Trophoblast cell (in vitro differentiated cells and primary cell): ENCODE results near the gene KCNJ1.

Experiments
- DNase-seq, 2 donors: peaks; one replicate each; pipeline ENCODE4 v3.0.0-alpha.2; 2016
- H2AFZ ChIP-seq: 2 replicates; pipeline ENCODE4 v1.6.1; 2013; ENCODE audit warnings: low read length, moderate library complexity, mild to moderate bottlenecking; ENCODE audit not compliant: insufficient read depth, poor library complexity
- H2AK5ac ChIP-seq: 2 replicates; pipeline ENCODE4 v1.6.1; 2013; ENCODE audit warnings: mild to moderate bottlenecking, low read length
- H2BK120ac ChIP-seq: 2 replicates; pipeline ENCODE4 v1.6.1; 2013; ENCODE audit warnings: low read length, mild to moderate bottlenecking, moderate library complexity; ENCODE audit not compliant: insufficient read depth, poor library complexity
- H2BK12ac ChIP-seq: 2 replicates; pipeline ENCODE4 v1.6.1; 2013; ENCODE audit warnings: mild to moderate bottlenecking, low read length, moderate library complexity
- H2BK5ac ChIP-seq: 2 replicates; pipeline ENCODE4 v1.6.1; 2013; ENCODE audit warnings: low read length, low read depth, moderate library complexity, mild to moderate bottlenecking; ENCODE audit not compliant: poor library complexity
- H3K14ac ChIP-seq: 2 replicates; pipeline ENCODE4 v1.6.1; 2013; ENCODE audit warnings: mild to moderate bottlenecking, low read length
- H3K18ac ChIP-seq: 2 replicates; pipeline ENCODE4 v1.6.1; 2013; ENCODE audit warnings: mild to moderate bottlenecking, low read length
- H3K23ac ChIP-seq: 2 replicates; pipeline ENCODE4 v1.6.1; 2013; ENCODE audit warnings: low read length
- H3K27ac ChIP-seq: 2 replicates; pipeline ENCODE4 v1.5.1; 2013; ENCODE audit warnings: low read depth, mild to moderate bottlenecking, inconsistent platforms, low read length, moderate library complexity
- H3K27me3 ChIP-seq: 2 replicates; pipeline ENCODE4 v1.6.1; 2013; ENCODE audit warnings: inconsistent platforms, mild to moderate bottlenecking, low read length, moderate library complexity; ENCODE audit not compliant: insufficient read depth
- H3K36me3 ChIP-seq, 2 experiments: 1 replicate in 1 of 2; 2 replicates in 1 of 2; pipeline ENCODE4 v1.6.1; 2013; ENCODE audit warnings: low read length in 2 of 2, mild to moderate bottlenecking in 2 of 2, moderate library complexity in 1 of 2; ENCODE audit not compliant: insufficient read depth in 2 of 2, control insufficient read depth in 1 of 2
- H3K4ac ChIP-seq: 2 replicates; pipeline ENCODE4 v1.6.1; 2013; ENCODE audit warnings: low read depth, mild to moderate bottlenecking, low read length, moderate library complexity
- H3K4me1 ChIP-seq, 2 experiments: 1 replicate in 1 of 2; 2 replicates in 1 of 2; pipeline ENCODE4 v1.6.1; 2013; ENCODE audit warnings: low read length in 2 of 2, mild to moderate bottlenecking in 2 of 2, moderate library complexity in 1 of 2; ENCODE audit not compliant: insufficient read depth in 2 of 2, control insufficient read depth in 1 of 2
- H3K4me2 ChIP-seq: 2 replicates; pipeline ENCODE4 v1.6.1; 2013; ENCODE audit warnings: inconsistent platforms, mild to moderate bottlenecking, low read length, moderate library complexity
- H3K4me3 ChIP-seq: 2 replicates; pipeline ENCODE4 v1.5.1; 2013; ENCODE audit warnings: mild to moderate bottlenecking, low read depth, low read length, inconsistent platforms
- H3K79me1 ChIP-seq: one replicate; pipeline ENCODE4 v1.6.1; 2013; ENCODE audit warnings: low read length
- H3K79me2 ChIP-seq: 2 replicates; pipeline ENCODE4 v1.6.1; 2013; ENCODE audit warnings: low read length, mild to moderate bottlenecking; ENCODE audit not compliant: control insufficient read depth, insufficient read depth, poor library complexity
- H3K9ac ChIP-seq: 2 replicates; pipeline ENCODE4 v1.6.1; 2013; ENCODE audit warnings: mild to moderate bottlenecking, low read length
- H3K9me3 ChIP-seq: 2 replicates; pipeline ENCODE4 v1.6.1; 2013; ENCODE audit warnings: low read depth, mild to moderate bottlenecking, control low read depth, inconsistent platforms, low read length; ENCODE audit not compliant: insufficient read depth
- H4K12ac ChIP-seq: 2 replicates; pipeline ENCODE4 v1.6.1; 2013; ENCODE audit warnings: low read depth, mild to moderate bottlenecking, low read length, moderate library complexity
- H4K8ac ChIP-seq: 2 replicates; pipeline ENCODE4 v1.6.1; 2013; ENCODE audit warnings: low read depth, mild to moderate bottlenecking, low read length, moderate library complexity
- H4K91ac ChIP-seq: one replicate; pipeline ENCODE4 v1.6.1; 2013; ENCODE audit warnings: low read depth, mild to moderate bottlenecking, low read length, moderate library complexity
- WGBS: extraction: QIAGEN DNeasy Blood & Tissue Kit; methylation state at CpG from one replicate; pipeline ENCODE4 v1.1.7; 2013; ENCODE audit warnings: missing lambda C conversion rate; ENCODE audit not compliant: insufficient read length, insufficient coverage; ENCODE audit errors: extremely low coverage; 5-methylcytosine and 5-hydroxymethylcytosine counted together

KCNJ1 gene

DNA sequence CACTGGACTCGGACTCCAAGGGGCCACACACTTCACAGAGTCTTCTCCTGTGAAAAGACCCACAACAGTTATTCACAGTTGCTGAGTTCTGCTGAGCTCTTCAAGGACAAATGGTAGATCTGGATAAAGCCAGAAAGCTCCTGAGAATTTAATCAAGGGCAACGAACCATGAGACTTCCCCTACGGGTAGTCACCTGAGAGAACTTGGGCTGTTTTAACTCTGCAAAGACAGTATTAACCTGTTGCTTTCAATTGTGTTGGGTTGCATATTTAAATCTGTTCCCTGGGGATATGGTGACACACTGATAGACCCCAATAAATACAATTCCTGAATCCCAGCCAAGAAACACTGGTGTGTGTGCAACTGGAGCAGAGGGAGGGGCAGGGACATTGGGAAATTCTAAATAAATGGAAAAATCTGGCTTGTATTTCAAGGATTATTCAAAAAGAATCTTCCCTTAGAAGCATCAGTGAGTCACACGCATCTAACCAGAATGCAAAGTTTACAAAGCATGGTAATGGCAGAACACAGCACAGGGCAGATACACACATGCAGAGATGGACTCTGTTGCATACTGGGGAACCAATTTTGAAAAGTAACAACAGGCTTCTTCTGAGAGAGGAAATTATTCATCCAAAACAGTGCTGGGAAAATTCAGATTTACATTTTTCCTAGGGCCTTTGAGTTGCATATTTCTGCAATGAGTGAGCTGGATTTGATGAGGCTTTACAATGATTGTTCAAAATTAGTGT is 4.0 kb downstream of the KCNJ1 start:
- H4K91ac ChIP-seq, result no peak overlapping the region
- no peak overlapping the region for H3K9ac ChIP-seq
- H3K4me1 ChIP-seq, result no peaks in the 10 kb centered on the region
- H4K12ac ChIP-seq, result no peak overlapping the region
- H3K27ac ChIP-seq, result no peak overlapping the region
- H3K23ac ChIP-seq, result no peak overlapping the region
- no peak for DNase-seq
- peaks cover 5% of the 10 kb centered on the region for H3K9me3 ChIP-seq
- no peak overlapping the region for H3K14ac ChIP-seq
- no peak overlapping the region for H2AK5ac ChIP-seq
- H2BK5ac ChIP-seq, result no peak overlapping the region
- H2AFZ ChIP-seq, result no peak overlapping the region
- H3K79me2 ChIP-seq, result no peaks in the 10 kb centered on the region
- no peak overlapping the region for H2BK120ac ChIP-seq
- no peak overlapping the region for H2BK12ac ChIP-seq
- WGBS, result no CpG with 5 or more reads among the region's 4 CpGs
- no peak overlapping the region for H3K18ac ChIP-seq
- H3K27me3 ChIP-seq, result no peaks in the 10 kb centered on the region
- H3K79me1 ChIP-seq, result no peaks in the 10 kb centered on the region
- no peaks in the 10 kb centered on the region for H3K36me3 ChIP-seq
- H4K8ac ChIP-seq, result no peak overlapping the region
- H3K4me2 ChIP-seq, result no peak overlapping the region
- H3K4me3 ChIP-seq, result no peak overlapping the region
- no peak overlapping the region for H3K4ac ChIP-seq

DNA sequence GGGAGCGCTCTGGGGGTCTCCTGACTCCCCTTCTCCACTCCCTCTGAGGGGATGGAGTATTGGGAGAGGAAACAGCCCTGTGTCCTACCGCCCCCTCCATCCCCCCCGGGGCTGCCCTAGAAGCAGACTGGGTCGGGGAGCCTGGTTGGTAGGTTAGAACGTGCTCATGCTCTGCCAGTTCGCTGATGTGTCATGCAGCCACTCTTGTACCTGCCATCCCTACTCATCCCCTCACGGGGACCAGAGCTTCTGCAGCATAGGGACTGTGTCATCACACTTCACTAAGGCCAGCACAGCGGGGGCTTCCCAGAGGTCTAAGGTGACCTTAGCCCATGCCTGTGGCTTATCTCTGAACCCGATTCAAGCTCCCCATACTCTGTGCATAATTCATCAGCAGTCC is 4.7 kb downstream of the KCNJ1 start:
- DNase-seq, result no peak
- no peaks in the 10 kb centered on the region for H3K27me3 ChIP-seq
- no peak overlapping the region for H3K9ac ChIP-seq
- no peak overlapping the region for H3K4me3 ChIP-seq
- no peaks in the 10 kb centered on the region for H3K79me2 ChIP-seq
- no peaks in the 10 kb centered on the region for H3K79me1 ChIP-seq
- no peak overlapping the region for H3K18ac ChIP-seq
- no peak overlapping the region for H2AK5ac ChIP-seq
- H4K91ac ChIP-seq, result no peak overlapping the region
- H2BK5ac ChIP-seq, result no peak overlapping the region
- peaks cover 4% of the 10 kb centered on the region for H3K9me3 ChIP-seq
- H2AFZ ChIP-seq, result no peak overlapping the region
- no peak overlapping the region for H3K4ac ChIP-seq
- no peak overlapping the region for H2BK120ac ChIP-seq
- H3K36me3 ChIP-seq, result no peaks in the 10 kb centered on the region
- no peak overlapping the region for H3K4me2 ChIP-seq
- no peak overlapping the region for H4K8ac ChIP-seq
- WGBS, result no CpG with 5 or more reads among the region's 9 CpGs
- H3K4me1 ChIP-seq, result no peaks in the 10 kb centered on the region
- H2BK12ac ChIP-seq, result no peak overlapping the region
- H3K23ac ChIP-seq, result no peak overlapping the region
- H4K12ac ChIP-seq, result no peak overlapping the region
- no peak overlapping the region for H3K14ac ChIP-seq
- H3K27ac ChIP-seq, result no peak overlapping the region

- H3K27ac ChIP-seq, result no peak overlapping the region
- H3K4me2 ChIP-seq, result no peak overlapping the region
- H3K4me3 ChIP-seq, result no peak overlapping the region
- no peaks in the 10 kb centered on the region for H3K27me3 ChIP-seq
- H3K9me3 ChIP-seq, result peaks cover 3% of the 10 kb centered on the region
- no peak overlapping the region for H2AFZ ChIP-seq
- H3K4ac ChIP-seq, result no peak overlapping the region
- no peaks in the 10 kb centered on the region for H3K79me2 ChIP-seq
- no peak overlapping the region for H2BK120ac ChIP-seq
- no peaks in the 10 kb centered on the region for H3K79me1 ChIP-seq
- H3K9ac ChIP-seq, result no peak overlapping the region
- DNase-seq, result peak; percentile 28 to 44
- H3K14ac ChIP-seq, result no peak overlapping the region
- no CpG with 5 or more reads among the region's 16 CpGs for WGBS
- H3K36me3 ChIP-seq, result no peaks in the 10 kb centered on the region
- H2BK12ac ChIP-seq, result no peak overlapping the region
- H3K4me1 ChIP-seq, result no peaks in the 10 kb centered on the region
- H4K12ac ChIP-seq, result no peak overlapping the region
- no peak overlapping the region for H4K91ac ChIP-seq
- no peak overlapping the region for H3K23ac ChIP-seq
- H2AK5ac ChIP-seq, result no peak overlapping the region
- H2BK5ac ChIP-seq, result no peak overlapping the region
- H3K18ac ChIP-seq, result no peak overlapping the region
- no peak overlapping the region for H4K8ac ChIP-seq
Measured at GRCh38 chr11:128860571-128861361, 6.3 kb downstream of the KCNJ1 start.

DNA sequence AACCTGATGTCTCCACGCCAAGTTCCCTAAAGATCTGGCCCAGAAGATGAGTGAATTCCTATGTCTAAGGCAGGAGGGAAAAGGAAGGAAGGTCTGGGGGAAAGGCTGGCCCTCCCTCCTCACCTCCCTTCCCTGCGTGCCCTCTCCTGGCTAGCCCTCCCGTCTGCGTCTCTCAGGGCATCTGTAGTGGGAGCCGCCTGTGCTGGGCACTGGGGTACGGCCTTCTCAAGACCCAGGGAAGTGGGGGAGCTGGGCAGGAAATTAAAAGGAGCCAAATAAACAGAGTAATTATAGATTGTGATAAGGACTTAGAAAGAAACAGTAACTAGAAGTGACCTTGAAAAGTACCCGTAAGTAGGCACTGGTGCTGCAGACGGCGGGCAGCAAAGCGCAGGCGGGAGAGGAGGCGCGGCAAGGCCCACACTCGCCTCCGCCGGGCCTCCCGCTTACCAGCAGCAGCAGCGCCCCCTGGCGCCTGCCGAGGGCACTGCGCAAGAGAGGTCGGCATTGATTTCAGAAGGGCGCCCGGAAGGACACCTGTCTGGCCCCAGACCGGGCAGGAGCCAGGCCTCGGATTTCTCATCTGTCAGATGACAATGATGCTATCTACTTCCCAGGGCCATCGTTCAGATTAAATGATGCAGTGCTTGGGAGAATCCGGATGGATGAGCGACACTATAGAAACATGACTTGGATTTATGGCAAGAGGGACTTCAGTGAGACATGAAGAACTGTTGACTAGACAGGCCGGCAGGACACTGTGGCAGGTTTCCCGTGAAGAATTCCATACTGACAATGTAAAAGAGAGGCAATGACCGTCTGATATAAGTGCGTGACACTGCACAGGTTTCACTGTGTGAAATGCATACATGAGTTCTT is 7.3 kb downstream of the KCNJ1 start:
- Histone ChIP-seq H3K4ac (no peak overlapping the region), H3K4me1 (no peaks in the 10 kb centered on the region), H3K9ac (no peak overlapping the region), H4K8ac (no peak overlapping the region), H3K4me3 (no peak overlapping the region), H2BK5ac (no peak overlapping the region), H3K14ac (no peak overlapping the region), H4K12ac (no peak overlapping the region), H2AFZ (no peak overlapping the region), H3K27me3 (no peaks in the 10 kb centered on the region), H3K27ac (no peak overlapping the region), H3K23ac (no peak overlapping the region), H3K79me2 (no peaks in the 10 kb centered on the region), H3K79me1 (no peaks in the 10 kb centered on the region), H3K36me3 (no peaks in the 10 kb centered on the region), H2BK12ac (no peak overlapping the region), H2AK5ac (no peak overlapping the region), H2BK120ac (no peak overlapping the region), H3K9me3 (peaks cover 3% of the 10 kb centered on the region), H3K18ac (no peak overlapping the region), H3K4me2 (no peak overlapping the region), H4K91ac (no peak overlapping the region)
- no CpG with 5 or more reads among the region's 33 CpGs for whole genome bisulfite sequencing
- DNase-seq, result peak; percentile 27 to 69
